HG03066 (cell line): Measurements from ENCODE around the gene CD96.

Source experiments
- ATAC-seq: cut with Tn5 transposase; IDR thresholded peaks from one replicate; pipeline ENCODE4 v1.9.1; 2021; ENCODE audit warnings: low read depth; ENCODE audit not compliant: unreplicated experiment

CD96 gene

GRCh38 chr3:111591555-111591954 is 49.6 kb downstream of the CD96 start:
- ATAC-seq = no peak

GRCh38 chr3:111592143-111592542 is 50.1 kb downstream of the CD96 start:
- ATAC-seq = no peak

GRCh38 chr3:111592936-111593335 is 50.9 kb downstream of the CD96 start:
- no peak for ATAC-seq

GRCh38 chr3:111593666-111594065 is 51.7 kb downstream of the CD96 start:
- ATAC-seq = no peak

GRCh38 chr3:111594205-111594604 is 52.2 kb downstream of the CD96 start:
- ATAC-seq = peak; percentile 66

GRCh38 chr3:111594781-111595180 is 52.8 kb downstream of the CD96 start:
- ATAC-seq = no peak

- no peak for ATAC-seq
Measured at GRCh38 chr3:111595232-111595631, 53.2 kb downstream of the CD96 start, which contains the start of gene ZBED2. Gene ZBED2, minus strand, starts transcription at chr3:111595346. Its CDS starts 1,145 bp downstream, at chr3:111594201.

- no peak for ATAC-seq
Measured at GRCh38 chr3:111596328-111596727, 54.3 kb downstream of the CD96 start.

GRCh38 chr3:111598139-111598538 is 56.1 kb downstream of the CD96 start:
- ATAC-seq = no peak

- ATAC-seq = no peak
Measured at GRCh38 chr3:111598552-111598951, 56.6 kb downstream of the CD96 start.

- no peak for ATAC-seq
Measured at GRCh38 chr3:111601810-111602209, 59.8 kb downstream of the CD96 start.

GRCh38 chr3:111603679-111604078 is 61.7 kb downstream of the CD96 start:
- peak; percentile 64 for ATAC-seq

GRCh38 chr3:111604119-111604518 is 62.1 kb downstream of the CD96 start:
- peak; percentile 28 for ATAC-seq

GRCh38 chr3:111605018-111605417 is 63.0 kb downstream of the CD96 start:
- no peak for ATAC-seq

GRCh38 chr3:111605493-111605892 is 63.5 kb downstream of the CD96 start:
- no peak for ATAC-seq

- no peak for ATAC-seq
Measured at GRCh38 chr3:111607240-111607920, 65.4 kb downstream of the CD96 start.

GRCh38 chr3:111608383-111608782 is 66.4 kb downstream of the CD96 start:
- ATAC-seq = no peak

- ATAC-seq = no peak
Measured at GRCh38 chr3:111609700-111610099, 67.7 kb downstream of the CD96 start.

- ATAC-seq = peak; percentile 89
Measured at GRCh38 chr3:111610189-111610588, 68.2 kb downstream of the CD96 start.

GRCh38 chr3:111610612-111611054 is 68.6 kb downstream of the CD96 start:
- ATAC-seq = peak; percentile 7

- ATAC-seq = no peak
Measured at GRCh38 chr3:111613294-111613693, 71.3 kb downstream of the CD96 start.

- no peak for ATAC-seq
Measured at GRCh38 chr3:111615880-111616279, 73.9 kb downstream of the CD96 start.
